K562 (cell line): ENCODE data around the gene TM4SF4. TPM values are rescaled to one million over a fixed set of nuclear protein-coding genes. Genes with fewer than 3 reads are reported as not detected.

Experiments used
- ATAC-seq: fragments of 200-7000 bp; cut with Tn5 transposase; 3 replicates; pipeline ENCODE4 v1.9.1; 2020; ENCODE audit warnings: moderate library complexity
- BruUV-seq: library from RNA; stranded (reverse); fragments of 400-500 nt; replicated peaks from 2 replicates; lab custom pipeline; 2021; lab: Mats Ljungman, UMichigan
- CTCF ChIA-PET: fragments of 300-600 bp; formaldehyde crosslinking; extraction: SDS; loops from one replicate; lab custom pipeline; 2021; ENCODE audit warnings: low intra/inter-chr PET ratio; lab: Yijun Ruan, JAX
- POLR2A ChIA-PET: fragments of 300-600, 350-650 bp; sonication (Branson Sonifier 250); formaldehyde crosslinking; extraction: SDS; loops from one replicate; lab custom pipeline; 2021; ENCODE audit warnings: antibody characterized with exemption, inconsistent platforms; lab: Yijun Ruan, JAX
- DNase-seq, 4 experiments: peaks; one replicate each; pipeline versions ENCODE4 v3.0.0 to v3.0.0-alpha.2; 2011 to 2018; ENCODE audit warnings: low spot score in 3 of 4, mixed read lengths in 3 of 4; ENCODE audit errors: extremely low read depth in 1 of 4
- FAIRE-seq: peaks from 2 replicates; lab custom pipeline; 2011; peaks lifted over from hg19 to GRCh38; lab: Jason Lieb, UNC
- H2AFZ ChIP-seq: 2 replicates; pipeline ENCODE4 v1.6.0; 2011; ENCODE audit warnings: low read depth, low read length, control low read depth, inconsistent platforms
- H3K27ac ChIP-seq: fragments of 200-600 bp; 3 replicates; pipeline ENCODE4 v1.8.0; 2011; ENCODE audit warnings: low read depth, mild to moderate bottlenecking, control low read depth, inconsistent platforms, low read length, moderate library complexity, mixed read lengths; ENCODE audit errors: extremely low read depth
- H3K27me3 ChIP-seq, 2 experiments: fragments of 300-600 bp in 1 of 2; 2 replicates in 1 of 2; 3 replicates in 1 of 2; pipeline versions ENCODE4 v1.6.0 to v1.8.0; 2011; ENCODE audit warnings: inconsistent platforms in 2 of 2, low read length in 2 of 2, mild to moderate bottlenecking in 1 of 2, mixed read lengths in 1 of 2, moderate library complexity in 1 of 2; ENCODE audit not compliant: control insufficient read depth in 2 of 2, insufficient read depth in 2 of 2
- H3K36me3 ChIP-seq: fragments of 300-600 bp; 3 replicates; pipeline ENCODE4 v1.8.0; 2011; ENCODE audit warnings: mild to moderate bottlenecking, low read length, inconsistent platforms; ENCODE audit not compliant: control insufficient read depth, insufficient read depth
- H3K4me1 ChIP-seq, 2 experiments: fragments of 200-600 bp in 1 of 2; replicated peaks in 1 of 2; 2 replicates in 1 of 2; 3 replicates in 1 of 2; pipeline versions ENCODE4 v1.5.1 to v1.8.0; 2011; ENCODE audit warnings: inconsistent platforms in 2 of 2, low read length in 2 of 2, mild to moderate bottlenecking in 1 of 2, mixed read lengths in 1 of 2, moderate library complexity in 1 of 2; ENCODE audit not compliant: control insufficient read depth in 2 of 2, insufficient read depth in 2 of 2
- H3K4me2 ChIP-seq: 2 replicates; pipeline ENCODE4 v1.6.1; 2011; ENCODE audit warnings: low read length, control low read depth, inconsistent platforms, mixed read lengths; ENCODE audit not compliant: insufficient read depth
- H3K4me3 ChIP-seq: fragments of 200-600 bp; sonication (generic), shearing (Covaris generic); 2 replicates; pipeline ENCODE4 v1.5.1; 2016; ENCODE audit warnings: control low read depth, inconsistent platforms
- H3K79me2 ChIP-seq: fragments of 200-600 bp; 3 replicates; pipeline ENCODE4 v1.8.0; 2011; ENCODE audit warnings: low read length, inconsistent platforms; ENCODE audit not compliant: control insufficient read depth, insufficient read depth
- H3K9ac ChIP-seq, 2 experiments: 2 replicates each; pipeline versions ENCODE4 v1.6.0 to v1.6.1; 2011; ENCODE audit warnings: low read depth in 2 of 2, low read length in 2 of 2, control low read depth in 1 of 2, inconsistent platforms in 1 of 2, mild to moderate bottlenecking in 1 of 2, mixed read lengths in 1 of 2; ENCODE audit not compliant: insufficient read depth in 1 of 2
- H3K9me1 ChIP-seq: one replicate; pipeline ENCODE4 v1.6.0; 2011; ENCODE audit warnings: inconsistent platforms, mild to moderate bottlenecking, low read length, moderate library complexity; ENCODE audit not compliant: control insufficient read depth, insufficient read depth
- H3K9me3 ChIP-seq: replicated peaks from 2 replicates; pipeline ENCODE4 v1.5.1; 2011; ENCODE audit warnings: low read depth, low read length, inconsistent platforms; ENCODE audit not compliant: control insufficient read depth, insufficient read depth
- H4K20me1 ChIP-seq: replicated peaks from 2 replicates; pipeline ENCODE4 v1.6.1; 2011; ENCODE audit warnings: low read length, inconsistent platforms, mixed read lengths; ENCODE audit not compliant: control insufficient read depth, insufficient read depth
- CTCF ChIP-seq, 3 experiments: IDR thresholded peaks in 2 of 3; conservative IDR thresholded peaks in 1 of 3; 2 replicates each; pipeline ENCODE4 v1.5.1; 2011 to 2012; ENCODE audit warnings: low read length in 3 of 3, mild to moderate bottlenecking in 3 of 3, control low read depth in 2 of 3, improper control_type of control experiment in 1 of 3, inconsistent platforms in 1 of 3, low read depth in 1 of 3, mixed read lengths in 1 of 3, moderate library complexity in 1 of 3; ENCODE audit not compliant: insufficient read depth in 2 of 3
- KLF10 ChIP-seq: fragments of 250-450 bp; sonication (Bioruptor Pico); IDR thresholded peaks from 2 replicates; pipeline ENCODE4 v1.6.1; 2021; ENCODE audit warnings: matching md5 sums
- RAD21 ChIP-seq, 2 experiments: fragments of 250-450 bp in 1 of 2; fragments of 450-650 bp in 1 of 2; sonication (Bioruptor Pico) in 1 of 2; formaldehyde crosslinking in 1 of 2; IDR thresholded peaks in 1 of 2; conservative IDR thresholded peaks in 1 of 2; 2 replicates each; pipeline versions ENCODE4 v1.4.0 to v1.8.0; 2020 to 2022; ENCODE audit warnings: mild to moderate bottlenecking in 2 of 2, moderate library complexity in 1 of 2
- VEZF1 ChIP-seq: fragments of 200-800 bp; sonication (Bioruptor generic); IDR thresholded peaks from 2 replicates; pipeline ENCODE4 v1.6.1; 2017; ENCODE audit warnings: missing genetic modification characterization, missing compliant biosample characterization
- WGBS: fragments of 100-300 bp; shearing (Covaris generic); methylation state at CpG from one replicate; pipeline ENCODE4 v1.1.6; 2016; ENCODE audit warnings: low coverage, mixed read lengths; ENCODE audit not compliant: insufficient coverage; ENCODE audit errors: missing lambda C conversion rate; 5-methylcytosine and 5-hydroxymethylcytosine counted together
- in situ Hi-C: fragments of 300-500 bp; cut with MboI; formaldehyde crosslinking; loops from 4 replicates; pipeline ENCODE4 v1.15.0; 2018; ENCODE audit warnings: inconsistent platforms, mixed read lengths
- intact Hi-C: fragments of 100-400 bp; cut with micrococcal nuclease; formaldehyde crosslinking; loops from 2 replicates; pipeline ENCODE4 v1.14.2; 2022
- polyA plus RNA-seq, 8 experiments: library from polyadenylated mRNA; depleted of rRNA in 4 of 8; stranded (reverse) in 5 of 8; unstranded in 3 of 8; fragments of >200 nt; fragmentation: Nextera tagmentation in 2 of 8; fragmentation: Illumina TruSeq in 1 of 8; extraction: Ambion mirVana in 2 of 8; extraction: Trizol in 1 of 8; gene quantifications; 2 replicates each; pipeline versions ENCODE4 v1.2.1 to v1.2.3, GENCODE V29; 2011 to 2014; ENCODE audit warnings: inconsistent platforms in 1 of 8, missing spikeins in 1 of 8
- total RNA-seq, 7 experiments: library from RNA; depleted of rRNA in 6 of 7; stranded (reverse); fragments of >200 nt in 6 of 7; fragmentation: Illumina TruSeq in 2 of 7; extraction: Trizol in 2 of 7; gene quantifications; 2 replicates each; pipeline versions ENCODE4 v1.2.1 to v1.2.3, GENCODE V29; 2011 to 2021; ENCODE audit warnings: low replicate concordance in 1 of 7

The TM4SF4 gene
- total and polyA plus RNA-seq, 9 of the 15 experiments (the other 6 are each of a cell fraction or from before 2014, with no cell fraction given): 0.31 TPM; not detected in 8

GRCh38 chr3:149489060-149489690 lies 14.7 kb downstream of the TM4SF4 start:
- no peak overlapping the region for H3K4me3 ChIP-seq
- intact Hi-C loops: loop anchor here (2.0 to 5.0 kb wide), 2 partner anchors 96 to 367 kb away; no protein-coding TSS in a partner anchor
- FAIRE-seq (no peak), DNase-seq (peak; percentile 10 to 37 (median 19)), ATAC-seq (peak; percentile 67)
- WGBS: under 1% methylated on average over 6 of the region's 6 CpGs
- BruUV-seq: no TSS peak
- TF ChIP-seq RAD21 (CRISPR knock-in tag; conservative IDR thresholded peaks at IDR 0.05 in 1 of 2, IDR thresholded peaks at IDR 0.05 in 1 of 2): peak in 1 of 2 experiments; percentile 33; a peak in 2 of 4 replicates
- TF ChIP-seq KLF10 (CRISPR knock-in tag): no peak
- peak; percentile 46 to 55 (median 53) for TF ChIP-seq CTCF (IDR thresholded peaks at IDR 0.05 in 2 of 3, conservative IDR thresholded peaks at IDR 0.05 in 1 of 3; ENCODE audit: insufficient read depth in 2 of 3, low read depth in 1 of 3, low read length in 3 of 3)
- TF ChIP-seq VEZF1 (CRISPR knock-in tag): peak; percentile 19; the same call in 1 of the 2 replicates
- in situ Hi-C loops: loop anchor here (10.0 to 25.0 kb wide), 2 partner anchors 374 to 527 kb away; no protein-coding TSS in a partner anchor
- H3K79me2 ChIP-seq: no peaks in the 10 kb centered on the region
- no peak overlapping the region for H3K4me2 ChIP-seq
- ChIA-PET CTCF (interaction anchor here (0.6 kb wide), 2 partner anchors 50 to 128 kb away, joined by 3 to 4 read pairs; no protein-coding TSS in a partner anchor), POLR2A (no interaction called here)
- H3K27ac ChIP-seq: no peak overlapping the region
- no peaks in the 10 kb centered on the region for H3K36me3 ChIP-seq
- no peak overlapping the region for H2AFZ ChIP-seq
- H3K9me3 ChIP-seq: no peaks in the 10 kb centered on the region
- no peaks in the 10 kb centered on the region for H3K27me3 ChIP-seq
- no peaks in the 10 kb centered on the region for H3K9me1 ChIP-seq
- H3K9ac ChIP-seq: no peak overlapping the region
- no peaks in the 10 kb centered on the region for H4K20me1 ChIP-seq
- H3K4me1 ChIP-seq: no peaks in the 10 kb centered on the region
